Activated CD8-positive, alpha-beta memory T cell treated with anti-CD3 and anti-CD28 coated beads, Interleukin-2, amount 10 ng/mL, durations not matched to agents 7 days and 5 days (primary cell): ENCODE measurements around the gene UQCC5. TPM values are rescaled to one million over a fixed set of nuclear protein-coding genes. Genes with fewer than 3 reads are reported as not detected.

Experiments used
- ATAC-seq: fragments of 150-1000 bp; cut with Tn5 transposase; one replicate; pipeline ENCODE4 v1.10.0; 2021; ENCODE audit warnings: moderate library complexity
- CTCF ChIA-PET: fragments of 350-600 bp; sonication (Branson Sonifier 250); formaldehyde crosslinking; loops from one replicate; lab custom pipeline; 2021; ENCODE audit warnings: antibody characterized with exemption; lab: Charles Lee
- DNase-seq: peaks from one replicate; pipeline ENCODE4 v3.0.0-alpha.2; 2020
- H3K27ac Mint-ChIP-seq: one replicate; pipeline ENCODE4 v1.8.0; 2021; ENCODE audit warnings: mild to moderate bottlenecking, mixed read lengths
- H3K27me3 Mint-ChIP-seq: one replicate; pipeline ENCODE4 v1.8.0; 2021; ENCODE audit warnings: mixed read lengths
- H3K36me3 Mint-ChIP-seq: one replicate; pipeline ENCODE4 v1.8.0; 2021; ENCODE audit warnings: mild to moderate bottlenecking, mixed read lengths
- H3K4me1 Mint-ChIP-seq: one replicate; pipeline ENCODE4 v1.8.0; 2021; ENCODE audit warnings: mixed read lengths
- H3K4me3 Mint-ChIP-seq: one replicate; pipeline ENCODE4 v1.8.0; 2021; ENCODE audit warnings: mild to moderate bottlenecking, moderate library complexity, mixed read lengths
- H3K9me3 Mint-ChIP-seq: one replicate; pipeline ENCODE4 v1.8.0; 2022; ENCODE audit warnings: low read depth, mixed read lengths
- total RNA-seq, 2 experiments: library from RNA; stranded (reverse); gene quantifications; one replicate each; pipeline ENCODE4 v1.2.3, GENCODE V29; 2021

The UQCC5 gene
- total RNA-seq, 2 experiments from 2014 or later = 12.9 to 15.5 TPM

- Mint-ChIP-seq H3K27ac (no peak overlapping the region), H3K4me1 (peaks cover 2% of the 10 kb centered on the region), H3K36me3 (peaks cover 4% of the 10 kb centered on the region), H3K9me3 (no peaks in the 10 kb centered on the region), H3K27me3 (no peaks in the 10 kb centered on the region), H3K4me3 (no peak overlapping the region)
- ATAC-seq (no peak), DNase-seq (no peak)
- CTCF ChIA-PET = interaction anchor here (1.1 kb wide), 1 partner anchor 51 kb away, joined by 3 read pairs; the partner anchor contains the start of gene SEMA3G
Observed at GRCh38 chr3:52495777-52496602, 40.4 kb upstream of the UQCC5 start.

- peaks cover 2% of the 10 kb centered on the region for H3K4me1 Mint-ChIP-seq
- H3K9me3 Mint-ChIP-seq = no peaks in the 10 kb centered on the region
- H3K4me3 Mint-ChIP-seq = no peak overlapping the region
- ATAC-seq (no peak), DNase-seq (no peak)
- CTCF ChIA-PET = interaction anchor here (2.6 kb wide), 1 partner anchor 51 kb away, joined by 7 read pairs; no protein-coding TSS in a partner anchor
- H3K27ac Mint-ChIP-seq = no peak overlapping the region
- no peaks in the 10 kb centered on the region for H3K27me3 Mint-ChIP-seq
- H3K36me3 Mint-ChIP-seq = no peaks in the 10 kb centered on the region
Observed at GRCh38 chr3:52498137-52499054, 38.0 kb upstream of the UQCC5 start.

- CTCF ChIA-PET = no interaction called here
- Mint-ChIP-seq H3K4me3 (no peak overlapping the region), H3K36me3 (no peaks in the 10 kb centered on the region), H3K27ac (no peak overlapping the region), H3K27me3 (no peaks in the 10 kb centered on the region), H3K9me3 (no peaks in the 10 kb centered on the region), H3K4me1 (peaks cover 2% of the 10 kb centered on the region)
- ATAC-seq = no peak
- DNase-seq = no peak
Observed at GRCh38 chr3:52501046-52501445, 35.4 kb upstream of the UQCC5 start.

GRCh38 chr3:52502001-52502400 lies 34.4 kb upstream of the UQCC5 start:
- DNase-seq = no peak
- no peaks in the 10 kb centered on the region for H3K9me3 Mint-ChIP-seq
- H3K27ac Mint-ChIP-seq = no peak overlapping the region
- no peaks in the 10 kb centered on the region for H3K36me3 Mint-ChIP-seq
- H3K4me1 Mint-ChIP-seq = peaks cover 2% of the 10 kb centered on the region
- CTCF ChIA-PET = no interaction called here
- no peaks in the 10 kb centered on the region for H3K27me3 Mint-ChIP-seq
- no peak overlapping the region for H3K4me3 Mint-ChIP-seq
- no peak for ATAC-seq

GRCh38 chr3:52502808-52503350 lies 33.5 kb upstream of the UQCC5 start:
- no peaks in the 10 kb centered on the region for H3K27me3 Mint-ChIP-seq
- H3K4me3 Mint-ChIP-seq = no peak overlapping the region
- ATAC-seq = no peak
- DNase-seq = no peak
- H3K27ac Mint-ChIP-seq = no peak overlapping the region
- H3K4me1 Mint-ChIP-seq = peaks cover 2% of the 10 kb centered on the region
- no peaks in the 10 kb centered on the region for H3K36me3 Mint-ChIP-seq
- H3K9me3 Mint-ChIP-seq = no peaks in the 10 kb centered on the region
- CTCF ChIA-PET = interaction anchor here (0.7 kb wide), 1 partner anchor 440 kb away, joined by 3 read pairs; no protein-coding TSS in a partner anchor

GRCh38 chr3:52503788-52504424 lies 32.5 kb upstream of the UQCC5 start:
- CTCF ChIA-PET = no interaction called here
- H3K36me3 Mint-ChIP-seq = no peaks in the 10 kb centered on the region
- ATAC-seq (no peak), DNase-seq (no peak)
- H3K27me3 Mint-ChIP-seq = no peaks in the 10 kb centered on the region
- no peaks in the 10 kb centered on the region for H3K9me3 Mint-ChIP-seq
- no peak overlapping the region for H3K4me3 Mint-ChIP-seq
- no peak overlapping the region for H3K27ac Mint-ChIP-seq
- no peaks in the 10 kb centered on the region for H3K4me1 Mint-ChIP-seq

- H3K4me3 Mint-ChIP-seq = no peak overlapping the region
- no peak overlapping the region for H3K27ac Mint-ChIP-seq
- H3K27me3 Mint-ChIP-seq = no peaks in the 10 kb centered on the region
- CTCF ChIA-PET = no interaction called here
- ATAC-seq (no peak), DNase-seq (no peak)
- no peaks in the 10 kb centered on the region for H3K4me1 Mint-ChIP-seq
- no peaks in the 10 kb centered on the region for H3K9me3 Mint-ChIP-seq
- no peaks in the 10 kb centered on the region for H3K36me3 Mint-ChIP-seq
Observed at GRCh38 chr3:52504977-52505376, 31.4 kb upstream of the UQCC5 start.

GRCh38 chr3:52506266-52506966 lies 30.0 kb upstream of the UQCC5 start:
- no peak for ATAC-seq
- H3K9me3 Mint-ChIP-seq = no peaks in the 10 kb centered on the region
- no peak overlapping the region for H3K27ac Mint-ChIP-seq
- no peak overlapping the region for H3K4me3 Mint-ChIP-seq
- H3K27me3 Mint-ChIP-seq = no peaks in the 10 kb centered on the region
- no peaks in the 10 kb centered on the region for H3K4me1 Mint-ChIP-seq
- no peak for DNase-seq
- CTCF ChIA-PET = no interaction called here
- no peaks in the 10 kb centered on the region for H3K36me3 Mint-ChIP-seq

GRCh38 chr3:52507359-52507758 lies 29.0 kb upstream of the UQCC5 start:
- DNase-seq = no peak
- Mint-ChIP-seq H3K36me3 (no peaks in the 10 kb centered on the region), H3K27me3 (no peaks in the 10 kb centered on the region), H3K4me3 (no peak overlapping the region), H3K9me3 (no peaks in the 10 kb centered on the region), H3K27ac (no peak overlapping the region), H3K4me1 (no peaks in the 10 kb centered on the region)
- no peak for ATAC-seq
- CTCF ChIA-PET = no interaction called here

- no peak for ATAC-seq
- Mint-ChIP-seq H3K27me3 (no peaks in the 10 kb centered on the region), H3K36me3 (no peaks in the 10 kb centered on the region), H3K27ac (no peak overlapping the region), H3K9me3 (no peaks in the 10 kb centered on the region), H3K4me1 (peaks cover 2% of the 10 kb centered on the region), H3K4me3 (no peak overlapping the region)
- DNase-seq = no peak
- CTCF ChIA-PET = interaction anchor here (1.4 kb wide), 1 partner anchor 137 kb away, joined by 3 read pairs; no protein-coding TSS in a partner anchor
Observed at GRCh38 chr3:52509753-52510328, 26.6 kb upstream of the UQCC5 start.

- no peaks in the 10 kb centered on the region for H3K36me3 Mint-ChIP-seq
- no peak overlapping the region for H3K4me3 Mint-ChIP-seq
- H3K27ac Mint-ChIP-seq = no peak overlapping the region
- peaks cover 2% of the 10 kb centered on the region for H3K4me1 Mint-ChIP-seq
- DNase-seq (no peak), ATAC-seq (no peak)
- CTCF ChIA-PET = interaction anchor here (1.4 kb wide), 1 partner anchor 135 kb away, joined by 3 read pairs; no protein-coding TSS in a partner anchor
- H3K27me3 Mint-ChIP-seq = no peaks in the 10 kb centered on the region
- no peaks in the 10 kb centered on the region for H3K9me3 Mint-ChIP-seq
Observed at GRCh38 chr3:52511509-52511908, 24.9 kb upstream of the UQCC5 start.

GRCh38 chr3:52512105-52512504 lies 24.3 kb upstream of the UQCC5 start:
- ATAC-seq (no peak), DNase-seq (no peak)
- no peaks in the 10 kb centered on the region for H3K27me3 Mint-ChIP-seq
- H3K36me3 Mint-ChIP-seq = no peaks in the 10 kb centered on the region
- H3K27ac Mint-ChIP-seq = no peak overlapping the region
- H3K4me1 Mint-ChIP-seq = peaks cover 2% of the 10 kb centered on the region
- CTCF ChIA-PET = interaction anchor here (0.5 kb wide), 1 partner anchor 237 kb away, joined by 4 read pairs; no protein-coding TSS in a partner anchor
- no peaks in the 10 kb centered on the region for H3K9me3 Mint-ChIP-seq
- H3K4me3 Mint-ChIP-seq = no peak overlapping the region
